ENCODE data around the gene GNB1L.
"Not testable (repeated sequence)": the region's sequence is repeated elsewhere in the genome, so short reads cannot be mapped to it uniquely, and the experiment has no call there.

Gene GNB1L

DNA sequence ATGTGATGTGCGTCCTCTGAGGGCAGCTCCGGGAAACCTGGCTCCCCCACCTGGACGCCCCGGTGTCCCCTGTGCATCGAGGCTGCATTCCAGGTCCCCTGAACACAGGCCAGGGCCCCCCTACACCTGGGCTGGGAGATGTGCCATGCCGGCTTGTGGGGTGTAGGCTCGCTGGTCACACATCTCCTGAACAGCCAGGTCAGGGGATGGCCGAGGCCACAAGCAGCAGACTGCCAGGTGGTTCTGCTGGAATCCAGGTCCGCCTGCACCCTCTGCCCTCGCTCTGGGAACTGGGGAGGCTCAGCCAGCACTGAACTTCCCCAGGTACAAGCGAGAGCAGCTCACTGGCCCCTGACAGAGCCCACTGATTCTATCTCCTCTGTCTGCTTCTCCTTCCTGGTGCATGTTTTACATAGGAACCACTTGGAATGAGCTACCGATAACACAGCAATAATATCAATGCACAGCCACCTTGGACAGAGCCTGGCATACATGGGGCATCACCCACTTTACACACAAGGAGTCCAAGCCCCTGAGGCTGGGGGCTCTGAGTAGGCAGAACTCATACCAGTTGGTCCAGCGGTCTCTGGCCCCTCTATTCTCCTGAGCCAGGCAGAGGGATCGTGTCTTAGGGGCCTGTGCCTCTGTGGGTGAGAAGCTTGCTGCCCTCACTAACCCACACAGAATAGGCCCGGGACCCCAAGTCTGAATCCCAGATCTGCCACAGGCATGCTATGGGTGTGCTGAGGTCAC lies 47.3 kb downstream of the GNB1L start:
- DNase-seq, result no peak

DNA sequence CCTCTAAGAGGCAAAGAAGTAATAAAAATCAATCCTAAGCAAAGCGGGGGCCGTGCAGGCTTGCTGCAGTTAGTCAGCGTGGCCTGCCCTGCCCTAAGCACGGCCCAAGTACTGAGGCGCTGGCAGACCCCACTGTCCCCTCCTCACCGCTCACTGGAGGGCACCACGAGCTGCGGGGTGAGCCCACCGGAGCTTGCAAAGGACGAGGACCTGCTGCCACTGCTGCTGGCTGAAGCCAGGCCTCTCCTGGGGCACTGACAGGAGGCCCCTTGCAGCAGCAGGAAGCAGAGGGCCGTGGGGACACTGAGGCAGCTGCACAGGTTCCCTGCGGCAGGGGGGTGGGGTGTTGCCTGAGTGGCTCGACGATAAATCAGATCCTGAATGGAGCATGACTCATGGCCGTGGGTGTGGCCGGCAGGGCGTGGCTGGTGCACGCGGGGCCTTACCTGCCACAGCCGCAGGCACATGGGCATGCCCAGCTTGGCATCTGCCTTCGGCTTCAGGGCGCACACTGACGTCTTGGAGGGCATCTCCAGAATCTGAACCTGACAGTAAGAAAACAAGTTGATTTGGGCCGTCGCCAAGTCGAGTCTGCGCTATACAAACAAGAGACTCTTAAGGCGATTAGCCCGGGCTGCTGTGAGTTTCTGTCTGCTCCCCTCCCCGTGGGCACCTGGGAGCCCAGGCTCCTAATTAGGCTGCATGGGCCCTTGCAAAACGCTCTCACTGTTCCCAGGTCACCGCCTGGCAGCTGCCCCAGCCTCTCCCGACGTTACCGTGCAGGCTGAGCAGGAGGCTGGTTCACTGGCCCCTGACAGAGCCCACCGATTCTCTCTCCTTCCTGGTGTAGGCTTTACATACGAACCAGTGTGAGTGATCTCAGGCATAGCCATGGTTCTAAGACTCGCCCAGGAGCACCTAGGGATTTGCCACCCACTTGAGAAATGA lies 48.2 kb downstream of the GNB1L start:
- DNase-seq, result no peak

DNA sequence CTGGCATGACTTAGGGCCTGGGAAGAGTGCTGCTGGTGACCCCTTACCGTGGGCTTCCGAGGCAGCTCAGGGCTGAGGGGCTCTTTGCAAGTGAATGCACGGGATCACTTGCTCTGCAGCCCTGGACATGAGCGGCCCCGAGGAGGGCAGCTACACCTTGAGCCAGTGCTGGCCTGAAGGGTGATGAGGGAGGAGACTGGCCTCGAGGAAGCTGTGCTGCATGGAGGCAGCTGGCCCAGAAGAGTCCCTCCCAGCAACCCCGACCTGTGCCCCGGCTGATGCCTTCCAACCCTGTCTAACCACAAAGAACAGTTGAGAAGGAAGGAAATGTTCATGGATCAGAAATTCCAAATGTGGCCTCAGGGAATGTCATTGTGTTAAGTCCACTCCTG lies 48.9 kb downstream of the GNB1L start:
- DNase-seq, result no peak

DNA sequence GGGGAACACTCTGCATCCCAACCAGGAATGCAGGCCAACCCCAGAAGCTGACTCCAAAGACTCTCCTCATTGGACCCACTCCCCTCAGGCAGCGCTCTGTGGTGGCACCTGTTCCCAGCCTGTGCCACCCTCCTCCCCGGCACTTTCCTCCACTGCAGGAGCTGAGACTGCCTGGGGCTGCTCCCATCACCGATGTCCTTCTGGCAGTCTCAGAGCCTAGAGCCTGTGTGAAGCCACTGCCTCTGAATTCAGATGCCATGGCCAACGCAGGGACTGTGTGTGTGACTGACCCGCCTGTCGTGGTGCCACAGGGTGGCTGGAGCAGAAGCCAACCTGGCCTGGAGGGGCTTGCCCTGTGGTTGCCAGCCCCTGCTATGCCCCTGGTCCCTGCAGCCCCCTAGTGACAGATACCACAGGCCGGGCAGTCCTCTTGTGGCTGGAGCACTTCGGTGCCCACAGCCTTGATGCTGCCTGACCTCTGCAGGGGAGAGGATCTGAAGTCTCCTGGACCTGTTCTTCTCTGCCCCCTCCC lies 50.9 kb downstream of the GNB1L start:
- DNase-seq, result no peak

DNA sequence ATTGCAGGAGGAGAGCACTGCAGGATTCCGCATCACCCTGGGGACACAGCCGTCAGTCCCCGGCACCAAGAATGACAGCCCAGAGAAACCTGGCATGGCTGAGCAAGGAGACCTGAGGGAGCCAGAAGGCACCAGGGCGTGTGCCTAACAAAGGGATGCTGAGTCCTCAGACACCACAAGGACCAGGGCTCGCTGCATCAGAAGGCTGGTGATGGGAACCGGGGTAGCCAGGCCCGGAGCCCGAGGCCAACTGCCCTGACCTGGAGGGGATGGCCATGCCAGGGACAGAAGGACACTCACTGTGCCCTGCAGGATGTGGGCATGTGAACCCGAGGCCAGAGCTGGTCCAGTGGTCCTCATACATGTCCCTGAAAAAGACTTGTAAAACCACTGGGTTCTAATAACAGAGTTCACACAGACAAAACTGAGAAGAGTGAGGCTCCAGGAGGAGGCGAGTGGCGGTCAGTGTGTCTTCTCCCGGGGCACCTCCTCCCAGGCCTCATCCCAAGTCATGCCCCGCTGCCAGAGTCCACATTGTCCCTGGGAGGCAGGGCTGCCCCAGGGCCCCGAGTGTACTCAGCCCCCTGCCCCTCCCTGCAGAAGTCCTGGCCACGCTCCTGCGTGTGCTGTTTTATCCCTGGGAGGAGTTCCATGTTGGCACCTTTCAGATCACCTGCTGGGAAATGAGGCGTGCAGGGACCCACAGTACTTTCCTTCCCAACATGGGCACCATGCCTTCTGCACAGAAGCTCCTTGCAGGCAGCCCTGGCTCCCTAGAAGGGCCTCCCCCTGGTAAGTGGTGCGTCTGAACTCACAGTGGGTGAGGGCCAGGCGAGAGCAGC lies 51.6 kb downstream of the GNB1L start:
- no peak for DNase-seq

DNA sequence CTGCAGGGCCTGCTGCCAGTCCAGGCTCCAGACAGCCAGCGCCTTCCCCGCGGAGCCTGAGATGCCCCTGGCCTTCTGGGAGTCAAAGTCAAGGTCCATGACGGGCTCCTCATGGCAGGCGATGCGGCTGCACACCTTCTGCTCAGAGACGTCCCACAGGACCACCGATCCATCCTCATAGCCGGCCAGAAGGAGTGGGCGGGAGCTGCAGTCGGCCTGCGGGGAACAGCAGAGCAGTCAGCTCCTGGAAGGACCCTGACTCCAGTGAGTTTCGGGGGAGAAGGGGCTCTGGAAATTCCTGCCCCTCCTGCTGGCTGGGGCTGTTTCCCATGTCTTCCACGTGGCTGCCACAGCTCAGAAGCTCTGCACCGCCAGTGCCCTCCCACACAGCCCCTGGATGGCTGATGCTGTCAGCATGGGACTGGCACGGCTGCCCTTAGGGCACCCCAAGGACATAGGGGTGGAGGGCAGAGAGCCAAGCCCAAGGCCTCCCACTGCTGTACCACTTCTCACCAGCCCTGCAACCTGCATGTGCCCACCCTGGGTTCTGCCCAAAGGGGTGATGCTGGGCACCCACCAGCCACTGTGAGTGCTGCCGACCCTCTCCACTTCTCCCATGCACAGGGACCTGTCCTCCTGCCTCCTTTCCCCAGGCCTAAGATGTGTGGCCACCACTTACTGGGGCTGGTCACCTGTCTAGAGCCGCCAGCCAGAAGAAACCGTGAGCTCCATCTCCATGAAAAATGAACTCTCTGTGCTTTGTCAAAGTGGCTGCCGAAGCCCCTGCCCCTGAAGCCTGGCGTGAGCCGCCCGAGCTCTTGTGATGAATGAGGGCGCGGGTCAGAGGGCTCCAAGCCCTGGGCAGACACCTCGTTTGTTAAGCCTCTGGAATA lies 52.4 kb downstream of the GNB1L start:
- DNase-seq, result no peak

DNA sequence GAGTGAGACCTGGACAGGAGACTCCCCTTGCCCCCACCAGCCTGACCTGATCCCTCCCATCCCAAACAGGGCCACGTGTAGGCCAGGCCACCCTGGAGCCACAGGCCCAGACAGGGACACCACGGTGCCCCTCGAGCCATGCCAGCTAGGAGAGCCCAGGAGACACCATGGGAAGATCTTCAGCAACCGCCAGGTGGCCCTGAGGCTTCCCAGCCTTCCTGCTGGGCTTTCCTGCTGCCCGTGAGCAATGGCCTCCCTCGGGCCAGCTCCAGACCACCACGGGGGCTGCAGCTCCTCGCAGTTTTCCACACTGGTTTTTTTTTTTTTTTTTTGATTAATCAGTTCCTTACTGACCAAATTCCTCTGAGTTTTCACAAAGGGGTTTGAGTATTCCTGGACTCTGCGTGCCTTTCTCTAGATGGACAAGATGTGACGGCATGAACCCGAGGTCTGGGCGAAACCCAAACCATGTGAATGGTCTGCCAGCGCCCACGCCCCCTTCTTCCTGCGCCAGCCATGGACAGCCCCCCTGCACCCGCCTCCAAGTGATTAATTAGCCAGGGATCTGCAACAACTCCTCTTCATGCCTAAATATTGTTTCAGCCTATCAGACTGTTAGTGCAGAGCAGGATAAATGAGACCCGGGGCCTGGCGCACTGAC lies 53.2 kb downstream of the GNB1L start:
- DNase-seq, result no peak

DNA sequence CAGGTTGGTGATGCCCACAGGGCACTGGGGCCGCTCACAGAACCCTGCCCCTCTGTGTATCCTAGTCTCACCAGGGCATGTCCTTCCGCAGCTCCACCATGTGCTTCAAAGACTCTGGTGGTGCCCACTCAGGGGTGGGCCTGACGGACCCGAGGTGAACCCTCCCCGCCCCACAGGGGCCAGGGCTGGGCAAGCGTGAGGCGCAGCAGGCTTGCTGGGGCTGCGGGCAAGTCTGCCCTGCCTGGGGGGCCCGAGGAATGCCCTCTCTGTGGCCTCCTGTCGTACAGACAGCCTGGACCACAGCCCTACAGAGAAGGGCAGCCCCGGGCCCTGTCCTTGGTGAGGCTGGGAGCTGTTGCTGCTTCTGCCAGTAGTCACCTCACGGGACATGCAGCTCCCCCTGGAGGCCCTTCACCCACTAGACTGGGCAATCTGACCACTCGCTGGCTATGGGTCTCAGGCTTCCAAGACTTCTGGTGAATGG lies 53.9 kb downstream of the GNB1L start:
- no peak for DNase-seq

DNA sequence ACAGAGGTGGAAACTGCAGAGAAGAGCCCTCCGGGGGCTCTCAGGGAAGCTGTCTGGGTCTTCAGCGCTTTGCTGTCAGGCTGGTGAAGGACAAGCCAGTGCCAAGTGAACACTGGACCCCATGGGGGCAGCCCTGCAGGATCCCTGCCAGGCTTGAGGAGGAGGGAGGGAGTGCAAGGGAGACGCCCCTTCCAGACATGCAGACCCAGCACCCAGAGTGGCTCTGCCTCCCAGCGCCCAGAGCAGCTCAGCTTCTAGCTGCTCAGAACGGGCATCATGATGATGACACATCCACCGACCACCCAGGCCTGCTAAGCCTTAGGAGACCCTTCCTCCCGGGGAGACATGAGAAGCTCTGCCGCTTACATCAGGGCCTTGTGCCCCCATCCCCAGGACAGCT lies 54.4 kb downstream of the GNB1L start:
- DNase-seq, result no peak

DNA sequence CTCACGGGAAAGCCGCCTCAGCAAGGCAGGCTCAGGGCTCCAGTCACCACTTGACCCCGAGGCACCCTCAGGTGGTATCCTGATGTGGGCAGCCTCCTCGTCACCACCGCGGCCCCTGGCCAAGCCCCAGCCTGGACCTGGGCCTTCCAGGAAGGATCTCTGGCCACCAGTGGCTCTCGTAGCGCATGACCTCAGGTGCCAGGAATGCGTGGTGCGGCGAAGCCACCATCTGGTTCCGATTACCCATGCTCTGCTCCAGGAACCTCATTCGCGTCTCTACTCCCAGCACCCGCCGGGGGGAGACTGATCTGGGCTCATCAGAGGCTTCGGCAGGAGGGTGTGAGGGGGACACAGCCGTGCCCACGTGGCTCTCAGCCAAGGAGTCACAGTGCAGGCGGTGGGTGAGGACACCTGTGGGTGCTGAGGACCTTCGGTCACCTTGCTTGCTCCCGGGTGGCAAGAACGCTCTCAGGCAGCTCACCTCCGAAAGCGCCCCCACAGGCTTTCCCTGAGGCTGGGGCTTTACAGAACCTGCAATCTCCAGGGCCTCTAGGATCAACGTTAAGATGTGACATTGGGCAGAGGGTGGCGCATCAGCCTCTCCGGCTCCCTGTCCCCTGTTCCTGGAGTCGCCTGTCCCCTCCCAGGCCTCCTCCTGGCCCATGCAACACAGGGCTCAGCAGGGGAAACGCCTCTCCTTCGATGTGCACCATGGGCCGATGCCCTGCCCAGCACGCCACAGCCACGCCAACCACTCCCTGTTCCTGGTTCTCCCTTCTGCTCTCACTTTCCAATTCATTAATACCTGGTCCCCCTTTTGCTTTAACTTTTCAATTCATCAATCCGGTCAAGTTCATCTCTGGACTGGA lies 55.1 kb downstream of the GNB1L start:
- DNase-seq, result no peak

DNA sequence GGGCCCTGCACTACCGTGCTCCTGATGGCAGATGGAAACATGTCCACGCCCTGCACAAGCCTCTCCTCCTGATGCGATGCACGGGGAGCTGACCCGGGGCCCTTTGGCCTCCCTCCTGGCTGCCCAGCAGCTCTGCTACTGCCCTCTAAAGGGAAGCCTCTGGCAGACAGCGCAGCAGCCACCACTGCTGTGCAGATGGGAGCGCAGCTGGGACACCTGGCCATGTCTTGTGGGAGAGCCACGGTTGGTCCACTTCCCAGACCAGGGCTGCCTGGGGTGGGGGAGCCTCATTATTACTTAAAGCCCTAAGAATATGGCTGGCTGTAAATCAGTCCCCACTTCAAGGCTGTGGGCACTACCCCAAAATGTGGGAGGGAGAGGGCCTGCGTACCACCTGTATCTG lies 55.8 kb downstream of the GNB1L start:
- no peak for DNase-seq

DNA sequence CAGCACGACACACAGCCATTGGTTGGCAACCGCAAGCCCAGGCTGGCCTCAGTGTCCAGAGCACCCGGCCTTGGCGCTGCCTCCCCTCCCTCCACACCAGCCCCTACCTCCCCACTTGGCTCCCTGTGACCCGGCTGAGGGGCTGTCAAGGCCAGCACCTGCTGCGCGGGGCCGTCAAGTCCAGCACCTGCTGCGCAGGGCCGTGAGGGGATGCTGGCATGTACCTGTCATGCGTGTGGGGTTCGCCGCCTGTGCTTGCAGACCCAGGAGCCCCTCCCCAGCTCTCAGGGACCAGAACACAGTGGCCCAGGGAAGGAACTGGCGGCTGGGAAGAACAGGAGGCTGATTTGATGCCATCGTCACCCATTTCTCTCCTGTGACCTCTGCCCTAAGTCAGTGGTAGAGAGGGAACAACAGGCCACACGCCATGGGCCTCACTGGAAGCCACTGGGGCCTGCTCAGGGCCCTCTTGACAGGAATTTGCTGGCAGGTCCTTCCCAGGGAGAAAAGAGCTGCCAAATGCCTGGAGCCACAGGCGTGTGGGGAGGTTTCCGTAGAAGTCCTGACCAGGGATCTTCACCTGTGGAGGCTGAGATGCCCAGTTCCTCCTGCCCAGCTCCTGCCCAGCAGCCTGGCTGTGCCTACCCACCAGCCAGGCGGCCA lies 56.5 kb downstream of the GNB1L start:
- no peak for DNase-seq

DNA sequence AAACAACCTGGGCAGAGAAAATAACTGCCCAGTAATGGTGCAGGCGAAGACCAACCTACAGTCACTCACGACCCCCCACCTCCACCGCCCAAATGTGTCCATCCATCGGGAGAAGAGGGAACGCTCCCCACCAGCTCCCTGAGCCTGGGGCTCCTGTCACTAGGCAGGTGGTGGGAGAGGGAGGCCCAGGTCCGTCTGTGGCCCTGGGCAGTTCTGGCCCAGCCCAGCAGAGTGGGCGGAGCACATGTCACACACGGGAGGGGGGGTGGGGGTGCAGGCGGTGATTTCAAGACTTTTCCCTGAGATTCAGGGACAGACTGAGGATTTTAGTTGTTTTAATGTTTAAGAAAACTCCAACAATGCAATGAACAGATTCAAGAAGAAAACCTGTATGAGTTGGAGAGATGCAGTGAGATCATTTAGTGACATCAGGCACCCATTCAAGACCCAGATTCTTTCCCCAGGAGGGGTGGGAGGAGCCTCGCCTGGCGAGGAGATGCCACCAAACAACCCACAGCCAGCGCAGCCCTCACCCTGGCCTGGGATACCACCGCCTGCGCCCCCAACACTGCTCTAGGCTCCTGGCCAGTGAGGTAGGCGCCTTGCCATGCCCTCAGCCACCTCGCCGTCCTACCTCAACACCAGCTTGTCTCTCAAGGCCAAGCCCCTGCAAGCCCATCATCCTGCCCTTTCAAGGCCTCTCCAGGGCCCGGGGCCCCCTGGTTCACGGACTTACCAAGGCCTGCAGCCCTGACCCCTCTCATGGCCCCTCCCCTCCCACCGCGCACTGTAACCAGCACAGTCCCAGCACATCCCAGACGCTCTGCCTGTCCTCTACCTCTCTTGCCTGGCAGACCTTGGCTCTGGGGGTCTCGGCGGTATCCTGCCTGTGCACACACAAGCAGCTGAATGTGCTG lies 57.3 kb downstream of the GNB1L start:
- no peak for DNase-seq

DNA sequence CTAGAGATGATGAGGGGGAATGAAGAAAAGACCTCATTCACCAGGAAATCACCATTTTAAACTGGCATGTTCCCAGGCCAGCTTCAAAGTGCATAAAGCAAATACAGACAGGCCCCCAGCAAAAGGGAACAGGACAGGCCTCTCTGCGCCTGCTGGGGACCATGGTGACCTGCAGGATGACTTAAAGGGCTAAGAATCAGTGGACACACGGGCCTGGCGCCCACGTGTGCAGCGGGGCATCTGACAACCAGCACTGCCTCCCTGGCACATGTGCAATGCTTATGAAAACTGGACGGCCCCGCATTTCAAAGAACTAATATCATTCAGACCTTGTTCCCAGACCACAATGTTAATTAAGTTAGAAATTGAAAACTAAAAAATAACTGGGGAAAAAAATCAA lies 58.5 kb downstream of the GNB1L start:
- DNase-seq, result no peak

DNA sequence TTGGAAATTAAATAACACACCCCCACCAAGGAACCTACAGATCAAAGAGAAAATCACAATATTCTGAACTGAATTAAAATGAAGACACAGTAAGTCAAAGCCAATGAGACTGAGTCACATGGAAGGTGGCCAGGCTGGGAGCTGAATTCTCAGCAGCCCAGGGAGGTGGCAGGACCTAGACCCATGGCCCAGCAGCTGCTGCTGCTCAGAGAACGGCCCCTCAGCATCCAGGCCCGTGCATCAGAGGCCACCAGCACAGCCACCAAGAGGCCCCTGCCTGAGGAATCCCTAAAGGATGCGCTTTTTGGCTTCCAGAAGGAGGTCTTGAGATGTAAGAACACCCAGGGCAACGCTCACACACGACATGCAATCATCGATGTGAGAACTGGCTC lies 59.1 kb downstream of the GNB1L start:
- no peak for DNase-seq

DNA sequence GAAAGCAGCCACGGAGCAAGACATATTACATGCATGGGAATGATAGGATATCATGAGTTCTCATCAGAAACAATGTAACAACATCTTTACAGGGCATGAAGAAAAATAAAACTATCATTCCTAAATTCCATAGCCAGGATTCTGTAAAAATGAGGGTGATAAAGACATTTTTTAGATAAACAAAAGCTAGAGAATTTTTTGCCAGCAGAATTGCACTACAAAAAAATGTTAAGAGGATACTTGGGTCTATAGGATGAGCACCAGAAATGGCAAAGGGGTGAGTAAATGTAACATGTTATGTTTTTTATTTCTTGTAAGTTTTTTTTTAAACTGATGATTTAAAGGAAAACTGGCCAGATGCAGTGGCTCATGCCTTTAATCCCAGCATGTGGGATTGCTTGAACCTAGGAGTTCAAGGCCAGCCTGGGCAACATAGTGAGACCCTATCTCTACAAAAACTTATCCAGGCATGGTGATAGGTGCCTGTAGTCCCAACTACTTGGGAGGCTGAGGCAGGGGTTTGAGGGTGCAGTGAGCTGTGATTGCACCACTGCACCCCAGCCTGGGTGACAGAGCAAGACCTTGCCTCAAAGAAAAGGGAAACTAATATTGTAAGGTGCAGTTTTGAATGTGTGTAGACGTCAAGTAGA lies 60.9 kb downstream of the GNB1L start:
- DNase-seq, result no peak

DNA sequence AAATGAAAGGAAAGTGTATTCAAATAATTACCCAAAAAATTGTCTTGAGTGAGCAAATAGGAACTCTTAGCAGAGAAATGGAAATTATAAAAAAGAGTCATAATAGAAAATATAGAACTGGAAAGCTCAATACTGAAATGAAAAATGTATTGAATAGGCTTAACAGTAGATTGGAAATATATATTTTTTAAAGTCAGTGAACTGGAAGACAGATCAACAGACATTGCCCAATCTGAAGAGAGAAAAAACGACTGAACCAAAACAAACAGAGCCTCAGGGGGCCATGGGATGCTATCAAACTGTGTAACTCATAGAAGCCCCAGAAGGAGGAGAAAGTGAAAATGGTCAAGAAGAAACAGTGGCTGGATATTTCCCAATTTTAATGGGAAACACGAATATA lies 61.5 kb downstream of the GNB1L start:
- no peak for DNase-seq

DNA sequence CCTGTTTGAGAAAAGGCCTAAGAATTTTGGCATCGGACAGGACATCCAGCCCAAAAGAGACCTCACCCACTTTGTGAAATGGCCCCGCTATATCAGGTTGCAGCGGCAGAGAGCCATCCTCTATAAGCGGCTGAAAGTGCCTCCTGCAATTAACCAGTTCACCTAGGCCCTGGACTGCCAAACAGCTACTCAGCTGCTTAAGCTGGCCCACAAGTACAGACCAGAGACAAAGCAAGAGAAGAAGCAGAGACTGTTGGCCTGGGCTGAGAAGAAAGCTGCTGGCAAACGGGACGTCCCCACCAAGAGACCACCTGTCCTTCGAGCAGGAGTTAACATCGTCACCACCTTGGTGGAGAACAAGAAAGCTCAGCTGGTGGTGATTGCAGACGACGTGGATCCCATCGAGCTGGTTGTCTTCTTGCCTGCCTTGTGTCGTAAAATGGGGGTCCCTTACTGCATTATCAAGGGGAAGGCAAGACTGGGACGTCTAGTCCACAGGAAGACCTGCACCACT lies 62.2 kb downstream of the GNB1L start:
- not testable (repeated sequence) for DNase-seq

Measured in activated CD4-positive, alpha-beta T cell treated with anti-CD3 and anti-CD28 coated beads, Interleukin-2, amount 50 U/mL, for 4 hours (primary cell).